BE2C (cell line): ENCODE data around the gene SEPTIN10.
"Not testable (repeated sequence)": the region's sequence is repeated elsewhere in the genome, so short reads cannot be mapped to it uniquely, and the experiment has no call there.

Experiments used
- DNase-seq: peaks from one replicate; pipeline ENCODE4 v3.0.0-alpha.2; 2020
- H3K27me3 ChIP-seq: fragments of 250-450 bp; sonication (Bioruptor Pico); 2 replicates; pipeline ENCODE4 v1.5.1; 2020; ENCODE audit warnings: mild to moderate bottlenecking
- H3K36me3 ChIP-seq: fragments of 250-450 bp; sonication (Bioruptor Pico); 2 replicates; pipeline ENCODE4 v1.5.1; 2020; ENCODE audit warnings: mild to moderate bottlenecking
- H3K4me1 ChIP-seq: fragments of 250-450 bp; sonication (Bioruptor Pico); 2 replicates; pipeline ENCODE4 v1.5.1; 2020
- H3K4me3 ChIP-seq: 2 replicates; pipeline ENCODE4 v1.5.1; 2011; ENCODE audit warnings: low read depth, low read length
- H3K9me3 ChIP-seq: fragments of 250-450 bp; sonication (Bioruptor Pico); 2 replicates; pipeline ENCODE4 v1.5.1; 2020
- CTCF ChIP-seq: IDR thresholded peaks from 2 replicates; pipeline ENCODE4 v1.5.1; 2012; ENCODE audit warnings: mild to moderate bottlenecking, low read depth, low read length

The SEPTIN10 gene

GRCh38 chr2:109542384-109542783 is 71.4 kb downstream of the SEPTIN10 start:
- H3K4me1 ChIP-seq: no peaks in the 10 kb centered on the region
- H3K36me3 ChIP-seq: no peaks in the 10 kb centered on the region
- no peak for TF ChIP-seq CTCF
- H3K27me3 ChIP-seq: no peaks in the 10 kb centered on the region
- no peak for DNase-seq
- no peaks in the 10 kb centered on the region for H3K9me3 ChIP-seq
- no peak overlapping the region for H3K4me3 ChIP-seq

GRCh38 chr2:109538546-109538945 is 75.2 kb downstream of the SEPTIN10 start:
- no peaks in the 10 kb centered on the region for H3K27me3 ChIP-seq
- H3K36me3 ChIP-seq: no peaks in the 10 kb centered on the region
- H3K9me3 ChIP-seq: no peaks in the 10 kb centered on the region
- H3K4me1 ChIP-seq: no peaks in the 10 kb centered on the region
- H3K4me3 ChIP-seq: no peak overlapping the region
- TF ChIP-seq CTCF: no peak
- DNase-seq: no peak

GRCh38 chr2:109537565-109538222 is 76.1 kb downstream of the SEPTIN10 start:
- Histone ChIP-seq H3K36me3 (no peaks in the 10 kb centered on the region), H3K27me3 (no peaks in the 10 kb centered on the region), H3K4me3 (no peak overlapping the region), H3K9me3 (no peaks in the 10 kb centered on the region), H3K4me1 (no peaks in the 10 kb centered on the region)
- TF ChIP-seq CTCF: no peak
- no peak for DNase-seq

GRCh38 chr2:109536556-109536955 is 77.2 kb downstream of the SEPTIN10 start:
- not testable (repeated sequence) for H3K9me3 ChIP-seq, H3K4me3 ChIP-seq, H3K27me3 ChIP-seq, H3K36me3 ChIP-seq, H3K4me1 ChIP-seq, DNase-seq

GRCh38 chr2:109535217-109535946 is 78.4 kb downstream of the SEPTIN10 start:
- Histone ChIP-seq H3K4me1 (no peaks in the 10 kb centered on the region), H3K27me3 (no peaks in the 10 kb centered on the region), H3K4me3 (no peak overlapping the region), H3K9me3 (no peaks in the 10 kb centered on the region), H3K36me3 (no peaks in the 10 kb centered on the region)
- no peak for TF ChIP-seq CTCF
- no peak for DNase-seq

GRCh38 chr2:109533823-109534222 is 79.9 kb downstream of the SEPTIN10 start:
- no peak overlapping the region for H3K4me3 ChIP-seq
- no peak for DNase-seq
- no peaks in the 10 kb centered on the region for H3K27me3 ChIP-seq
- H3K4me1 ChIP-seq: no peaks in the 10 kb centered on the region
- no peaks in the 10 kb centered on the region for H3K9me3 ChIP-seq
- H3K36me3 ChIP-seq: no peaks in the 10 kb centered on the region
- TF ChIP-seq CTCF: no peak
